GM21447 (cell line): Measurements from ENCODE around the gene INSC.

Experiments used
- ATAC-seq: cut with Tn5 transposase; IDR thresholded peaks from one replicate; pipeline ENCODE4 v1.9.1; 2021; ENCODE audit not compliant: unreplicated experiment

Gene INSC

DNA sequence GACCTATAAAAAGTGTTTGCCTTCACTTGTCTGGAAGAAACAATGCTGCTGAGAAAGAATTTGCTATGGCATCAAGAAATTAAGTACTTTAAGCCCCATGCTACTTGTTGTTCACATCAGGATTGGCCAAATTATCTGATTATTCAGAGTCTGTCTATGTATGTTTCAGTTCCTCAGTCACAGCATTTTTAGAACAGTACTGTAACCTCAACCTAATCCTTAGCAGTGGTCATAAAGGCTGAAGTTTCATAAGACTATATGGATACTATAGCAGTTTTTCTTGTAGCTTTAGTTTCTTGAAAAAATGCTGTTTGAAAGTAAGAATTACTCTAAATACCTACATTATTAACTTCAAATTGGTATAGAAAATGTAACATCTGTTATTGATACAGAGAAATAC is 153.9 kb downstream of the INSC start:
- no peak for ATAC-seq

DNA sequence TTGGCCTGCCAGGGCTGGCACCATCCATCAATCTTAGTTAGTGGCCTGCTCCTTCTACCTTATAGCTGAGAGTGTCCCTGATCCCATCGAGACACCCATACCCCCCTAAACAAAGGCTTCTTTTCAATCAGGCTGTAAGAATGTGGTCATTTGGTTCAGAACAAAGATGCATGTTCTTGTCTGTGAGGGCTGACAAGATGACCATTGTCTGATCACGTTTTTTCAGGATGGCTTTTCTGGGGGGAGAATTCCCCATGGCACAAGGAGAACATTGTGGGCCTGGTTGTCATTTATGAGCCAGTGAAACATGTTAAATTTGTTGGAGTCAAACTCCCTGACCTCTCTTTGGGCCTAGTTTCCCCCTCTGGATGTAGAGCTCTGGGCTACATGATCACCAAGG is 160.4 kb downstream of the INSC start:
- ATAC-seq: no peak

GRCh38 chr11:15276621-15277020 is 161.9 kb downstream of the INSC start:
- no peak for ATAC-seq

DNA sequence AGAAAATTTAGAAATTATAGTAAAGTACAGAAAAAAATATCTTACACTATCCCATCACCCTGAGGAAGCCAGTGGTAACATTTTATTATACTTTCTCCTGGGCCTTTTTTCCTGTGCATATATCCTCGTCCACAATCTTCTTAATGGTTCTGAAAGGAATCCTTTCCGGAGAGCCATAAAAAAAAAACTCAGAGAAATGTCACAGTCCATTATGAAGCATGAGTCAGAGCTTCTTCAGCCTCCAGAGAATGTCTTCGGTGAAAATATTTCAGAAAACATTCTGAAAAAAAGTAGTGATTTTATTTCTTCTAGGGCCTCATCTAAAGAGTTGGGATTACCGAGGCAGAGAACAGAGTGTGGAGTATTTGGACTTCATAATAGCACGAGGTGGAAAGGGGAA is 163.4 kb downstream of the INSC start:
- ATAC-seq: no peak

GRCh38 chr11:15280393-15280792 is 165.7 kb downstream of the INSC start:
- ATAC-seq: no peak

DNA sequence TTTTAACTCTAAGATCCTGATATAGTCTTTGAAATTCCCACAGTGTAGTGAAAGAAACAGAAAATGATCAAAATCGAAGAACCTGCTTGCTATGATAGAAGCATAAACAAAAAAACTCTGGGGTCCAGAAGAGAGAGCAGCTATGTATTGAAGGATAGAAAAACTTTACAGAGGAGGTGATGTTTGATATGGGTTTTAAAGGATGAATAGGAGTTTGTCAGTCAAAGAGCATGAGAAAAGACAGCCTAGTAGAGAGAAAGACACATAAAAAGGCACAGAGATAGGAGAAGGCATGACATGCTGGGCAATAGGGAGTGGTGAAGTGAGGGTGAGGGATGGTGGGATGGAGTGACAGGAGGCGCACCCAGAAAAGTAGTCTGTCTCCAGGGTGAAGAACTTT is 168.0 kb downstream of the INSC start:
- no peak for ATAC-seq

GRCh38 chr11:15286465-15286864 is 171.7 kb downstream of the INSC start:
- ATAC-seq: no peak

- ATAC-seq: no peak
Observed at GRCh38 chr11:15288863-15289262, 174.1 kb downstream of the INSC start.

DNA sequence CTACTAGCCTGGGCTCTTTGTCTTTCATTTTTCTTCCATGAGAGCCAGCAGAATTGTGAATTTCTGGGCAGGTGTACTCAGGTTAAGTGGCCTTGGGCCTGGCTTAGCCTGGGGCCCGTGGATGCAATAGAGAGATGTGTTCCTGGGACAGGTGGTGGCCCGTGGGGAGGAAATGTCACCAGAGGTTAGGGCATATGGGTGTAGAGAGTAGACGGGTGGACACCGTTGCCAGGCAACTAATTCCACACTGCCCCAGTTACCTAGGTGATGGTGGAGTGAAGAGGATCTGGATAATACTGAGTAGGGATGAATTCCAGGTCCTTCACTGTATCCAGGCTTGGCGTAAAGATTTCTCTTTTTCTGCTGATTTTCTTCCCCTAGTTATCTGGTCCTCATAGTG is 175.0 kb downstream of the INSC start:
- no peak for ATAC-seq

DNA sequence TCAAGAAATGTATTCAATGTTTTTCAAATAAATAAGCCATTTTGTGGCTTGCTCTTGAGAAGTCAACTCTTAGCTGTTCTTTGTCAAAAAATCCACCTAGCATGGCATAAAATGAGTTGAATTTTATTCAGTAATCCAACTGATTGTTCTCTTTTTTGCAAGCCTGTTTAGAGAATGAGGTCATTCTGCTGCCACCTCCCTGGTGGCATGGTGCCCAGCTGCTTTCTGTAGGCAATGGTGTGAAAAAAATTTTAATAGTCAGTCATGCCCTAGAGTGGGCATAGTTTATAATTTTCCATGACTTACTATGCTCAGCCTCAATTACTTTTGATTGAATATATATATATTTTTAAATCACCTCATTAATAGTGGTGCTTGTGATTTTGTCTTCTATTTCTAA is 177.2 kb downstream of the INSC start:
- no peak for ATAC-seq

DNA sequence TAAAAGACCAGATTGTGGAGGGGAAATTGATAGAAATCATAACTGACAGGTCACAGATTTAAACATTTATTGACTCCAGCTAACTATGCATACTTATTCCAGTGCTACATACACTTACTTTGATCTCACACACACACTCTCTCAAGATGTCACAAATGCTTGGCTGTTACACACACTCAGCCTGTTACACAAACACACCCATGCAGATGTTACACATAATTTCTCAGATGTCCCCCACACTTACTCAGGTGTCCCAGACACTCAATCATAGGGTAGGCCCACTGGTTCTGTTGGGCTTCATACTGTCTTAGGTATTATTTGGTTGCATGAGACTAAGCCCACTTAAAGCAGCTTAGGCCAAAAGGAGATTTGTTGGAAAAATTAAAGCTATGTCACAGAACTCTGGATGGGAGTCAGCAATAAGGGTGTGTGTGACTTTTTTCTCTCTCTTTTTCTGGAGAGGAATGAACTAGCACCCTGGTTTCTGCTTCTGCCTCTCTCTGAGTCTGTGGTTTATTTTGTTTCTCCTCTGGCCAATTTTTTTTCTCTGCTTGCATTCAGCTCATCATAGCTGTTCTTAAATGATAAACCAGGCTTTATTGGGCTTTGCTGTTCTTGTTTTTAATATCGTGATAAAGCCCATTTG is 179.4 kb downstream of the INSC start:
- no peak for ATAC-seq

GRCh38 chr11:15295695-15296094 is 181.0 kb downstream of the INSC start:
- no peak for ATAC-seq
